Progenitor cell of endocrine pancreas (in vitro differentiated cells): ENCODE results near the gene GPR82. TPM values are rescaled to one million over a fixed set of nuclear protein-coding genes. Genes with fewer than 3 reads are reported as not detected.

Source experiments
- DNase-seq: peaks from one replicate; pipeline ENCODE4 v3.0.0; 2021; ENCODE audit warnings: low spot score; ENCODE audit not compliant: unreplicated experiment
- H3K27ac Mint-ChIP-seq: 2 replicates; pipeline ENCODE4 v1.8.0; 2021; ENCODE audit warnings: mild to moderate bottlenecking, moderate library complexity, mixed read lengths
- H3K27me3 Mint-ChIP-seq: 2 replicates; pipeline ENCODE4 v1.8.0; 2021; ENCODE audit warnings: mixed read lengths
- H3K36me3 Mint-ChIP-seq: 2 replicates; pipeline ENCODE4 v1.8.0; 2022; ENCODE audit warnings: mixed read lengths; ENCODE audit not compliant: insufficient read depth
- H3K4me1 Mint-ChIP-seq: 2 replicates; pipeline ENCODE4 v1.8.0; 2021; ENCODE audit warnings: low read depth, mixed read lengths
- H3K4me3 Mint-ChIP-seq: 2 replicates; pipeline ENCODE4 v1.8.0; 2021; ENCODE audit warnings: low read depth, mild to moderate bottlenecking, moderate library complexity, mixed read lengths
- H3K9me3 Mint-ChIP-seq: 2 replicates; pipeline ENCODE4 v1.8.0; 2021; ENCODE audit warnings: low read depth, mixed read lengths
- CTCF ChIP-seq: fragments of 200-600 bp; sonication (generic); IDR thresholded peaks from one replicate; pipeline ENCODE4 v1.5.0; 2021; ENCODE audit warnings: antibody characterized with exemption, mild to moderate bottlenecking; ENCODE audit not compliant: unreplicated experiment
- total RNA-seq: library from RNA; stranded (reverse); gene quantifications from 2 replicates; pipeline ENCODE4 v1.2.1, GENCODE V29; 2021

GPR82 gene
- total RNA-seq, 1 donor from 2014 or later = not detected

GRCh38 chrX:41722816-41723618 is 964 bp upstream of the GPR82 start:
- TF ChIP-seq CTCF = no peak
- peaks cover 12% of the 10 kb centered on the region for H3K36me3 Mint-ChIP-seq

GRCh38 chrX:41728125-41728524 is 4.1 kb downstream of the GPR82 start:
- H3K4me3 Mint-ChIP-seq = no peak overlapping the region

More at GRCh38 chrX:41722816-41723618, 964 bp upstream of the GPR82 start:
- H3K27ac Mint-ChIP-seq = no peak overlapping the region
- no peak for DNase-seq
- H3K4me1 Mint-ChIP-seq = peaks cover 13% of the 10 kb centered on the region
- H3K4me3 Mint-ChIP-seq = no peak overlapping the region
- peaks cover 30% of the 10 kb centered on the region for H3K9me3 Mint-ChIP-seq
- H3K27me3 Mint-ChIP-seq = no peaks in the 10 kb centered on the region

GRCh38 chrX:41730081-41730480 is 6.1 kb downstream of the GPR82 start:
- H3K4me3 Mint-ChIP-seq = no peak overlapping the region
- no peak for TF ChIP-seq CTCF
- DNase-seq = no peak
- peaks cover 4% of the 10 kb centered on the region for H3K9me3 Mint-ChIP-seq
- no peaks in the 10 kb centered on the region for H3K27me3 Mint-ChIP-seq
- no peaks in the 10 kb centered on the region for H3K4me1 Mint-ChIP-seq
- no peaks in the 10 kb centered on the region for H3K36me3 Mint-ChIP-seq
- H3K27ac Mint-ChIP-seq = no peak overlapping the region

More at GRCh38 chrX:41728125-41728524, 4.1 kb downstream of the GPR82 start:
- no peak for TF ChIP-seq CTCF
- Mint-ChIP-seq H3K27me3 (no peaks in the 10 kb centered on the region), H3K4me1 (no peaks in the 10 kb centered on the region), H3K36me3 (no peaks in the 10 kb centered on the region), H3K27ac (no peak overlapping the region), H3K9me3 (peaks cover 4% of the 10 kb centered on the region)
- DNase-seq = no peak

GRCh38 chrX:41732260-41732659 is 8.3 kb downstream of the GPR82 start:
- peaks cover 1% of the 10 kb centered on the region for H3K36me3 Mint-ChIP-seq
- no peak overlapping the region for H3K4me3 Mint-ChIP-seq
- H3K27me3 Mint-ChIP-seq = no peaks in the 10 kb centered on the region
- H3K4me1 Mint-ChIP-seq = peaks cover 5% of the 10 kb centered on the region
- no peak for DNase-seq
- no peak overlapping the region for H3K27ac Mint-ChIP-seq
- peaks cover 9% of the 10 kb centered on the region for H3K9me3 Mint-ChIP-seq
- TF ChIP-seq CTCF = no peak

- peaks cover 9% of the 10 kb centered on the region for H3K9me3 Mint-ChIP-seq
- H3K36me3 Mint-ChIP-seq = peaks cover 1% of the 10 kb centered on the region
- peaks cover 5% of the 10 kb centered on the region for H3K4me1 Mint-ChIP-seq
- no peak for TF ChIP-seq CTCF
- no peaks in the 10 kb centered on the region for H3K27me3 Mint-ChIP-seq
- H3K27ac Mint-ChIP-seq = no peak overlapping the region
- no peak overlapping the region for H3K4me3 Mint-ChIP-seq
- no peak for DNase-seq
These were observed 10.0 kb downstream of the GPR82 start for GRCh38 chrX:41733939-41734338.
